IMR-90 (cell line): Measurements from ENCODE around the gene TANGO6. TPM values are rescaled to one million over a fixed set of nuclear protein-coding genes. Genes with fewer than 3 reads are reported as not detected.

Experiments used
- ATAC-seq: fragments of 200-7000 bp; cut with Tn5 transposase; 2 replicates; pipeline ENCODE4 v1.9.1; 2020; ENCODE audit warnings: low read depth, mild to moderate bottlenecking, moderate library complexity
- BruUV-seq: library from RNA; stranded (reverse); fragments of 400-500 nt; replicated peaks from 2 replicates; lab custom pipeline; 2021; lab: Mats Ljungman, UMichigan
- CTCF ChIA-PET: fragments of 300-600 bp; formaldehyde crosslinking; extraction: SDS; loops from one replicate; lab custom pipeline; 2021; ENCODE audit warnings: antibody characterized with exemption; lab: Yijun Ruan, JAX
- POLR2A ChIA-PET: fragments of 300-600 bp; sonication (Branson Sonifier 250); formaldehyde crosslinking; loops from one replicate; lab custom pipeline; 2022; ENCODE audit warnings: antibody characterized with exemption; ENCODE audit not compliant: unreplicated experiment; lab: Charles Lee
- DNase-seq: peaks from one replicate; pipeline ENCODE4 v3.0.0; 2013
- H2AFZ ChIP-seq: replicated peaks from 2 replicates; pipeline ENCODE3; 2013; ENCODE audit warnings: low read length, mild to moderate bottlenecking; ENCODE audit not compliant: poor library complexity
- H2AK5ac ChIP-seq: 2 replicates; pipeline ENCODE4 v1.6.1; 2013; ENCODE audit warnings: low read depth, low read length, inconsistent platforms
- H2AK9ac ChIP-seq: replicated peaks from 2 replicates; pipeline ENCODE3; 2013; ENCODE audit warnings: mild to moderate bottlenecking, low read depth, low read length, moderate library complexity; ENCODE audit not compliant: poor library complexity
- H2BK120ac ChIP-seq: 2 replicates; pipeline ENCODE4 v1.6.1; 2013; ENCODE audit warnings: low read depth, low read length, inconsistent platforms
- H2BK15ac ChIP-seq: 3 replicates; pipeline ENCODE4 v1.6.1; 2013; ENCODE audit warnings: low read depth, low read length, inconsistent platforms
- H2BK20ac ChIP-seq: 2 replicates; pipeline ENCODE4 v1.6.1; 2013; ENCODE audit warnings: low read depth, mild to moderate bottlenecking, inconsistent platforms, low read length, moderate library complexity
- H2BK5ac ChIP-seq: 2 replicates; pipeline ENCODE4 v1.6.1; 2013; ENCODE audit warnings: mild to moderate bottlenecking, low read depth, low read length, inconsistent platforms; ENCODE audit not compliant: poor library complexity, severe bottlenecking
- H3K14ac ChIP-seq: replicated peaks from 2 replicates; pipeline ENCODE4 v1.6.1; 2013; ENCODE audit warnings: low read depth, low read length, inconsistent platforms
- H3K18ac ChIP-seq: 2 replicates; pipeline ENCODE4 v1.6.1; 2013; ENCODE audit warnings: low read depth, low read length, control low read depth
- H3K23ac ChIP-seq: 2 replicates; pipeline ENCODE4 v1.6.1; 2013; ENCODE audit warnings: low read depth, low read length, inconsistent platforms
- H3K27ac ChIP-seq: 2 replicates; pipeline ENCODE4 v1.5.1; 2013; ENCODE audit warnings: mild to moderate bottlenecking, control low read depth, low read length; ENCODE audit not compliant: insufficient read depth
- H3K27me3 ChIP-seq: 2 replicates; pipeline ENCODE4 v1.6.1; 2013; ENCODE audit warnings: low read length; ENCODE audit not compliant: control insufficient read depth, insufficient read depth
- H3K36me3 ChIP-seq: 2 replicates; pipeline ENCODE4 v1.6.1; 2013; ENCODE audit warnings: low read length, mixed read lengths; ENCODE audit not compliant: control insufficient read depth, insufficient read depth
- H3K4ac ChIP-seq: 2 replicates; pipeline ENCODE4 v1.6.1; 2013; ENCODE audit warnings: low read depth, low read length, inconsistent platforms
- H3K4me1 ChIP-seq: 2 replicates; pipeline ENCODE4 v1.6.1; 2013; ENCODE audit warnings: low read length, mixed read lengths; ENCODE audit not compliant: control insufficient read depth, insufficient read depth
- H3K4me2 ChIP-seq: 2 replicates; pipeline ENCODE4 v1.6.1; 2013; ENCODE audit warnings: low read depth, mild to moderate bottlenecking, control low read depth, low read length, moderate library complexity
- H3K4me3 ChIP-seq: 2 replicates; pipeline ENCODE4 v1.5.1; 2013; ENCODE audit warnings: low read depth, mild to moderate bottlenecking, control low read depth, low read length, moderate library complexity; ENCODE audit not compliant: insufficient read depth
- H3K56ac ChIP-seq: 2 replicates; pipeline ENCODE4 v1.6.1; 2013; ENCODE audit warnings: low read length, inconsistent platforms; ENCODE audit not compliant: insufficient read depth; ENCODE audit errors: extremely low read depth
- H3K79me1 ChIP-seq, 2 experiments: 2 replicates each; pipeline ENCODE4 v1.6.1; 2013; ENCODE audit warnings: low read length in 2 of 2, inconsistent platforms in 1 of 2, low read depth in 1 of 2
- H3K9ac ChIP-seq: 2 replicates; pipeline ENCODE4 v1.6.1; 2013; ENCODE audit warnings: low read depth, low read length, control low read depth
- H3K9me1 ChIP-seq: 2 replicates; pipeline ENCODE4 v1.6.1; 2013; ENCODE audit warnings: low read length, inconsistent platforms; ENCODE audit not compliant: insufficient read depth
- H3K9me3 ChIP-seq: 2 replicates; pipeline ENCODE4 v1.6.1; 2013; ENCODE audit warnings: low read length; ENCODE audit not compliant: control insufficient read depth, insufficient read depth
- H4K20me1 ChIP-seq: 2 replicates; pipeline ENCODE4 v1.6.1; 2013; ENCODE audit warnings: low read length, inconsistent platforms; ENCODE audit not compliant: insufficient read depth
- H4K5ac ChIP-seq: 2 replicates; pipeline ENCODE4 v1.6.1; 2013; ENCODE audit warnings: mild to moderate bottlenecking, low read depth, low read length, control low read depth
- H4K8ac ChIP-seq, 2 experiments: 2 replicates each; pipeline ENCODE4 v1.6.1; 2013; ENCODE audit warnings: low read depth in 2 of 2, low read length in 2 of 2, control low read depth in 1 of 2, inconsistent platforms in 1 of 2
- H4K91ac ChIP-seq: 2 replicates; pipeline ENCODE4 v1.6.1; 2013; ENCODE audit warnings: low read depth, low read length, inconsistent platforms; ENCODE audit not compliant: insufficient read depth
- BHLHE40 ChIP-seq: fragments of 150-350 bp; IDR thresholded peaks from 2 replicates; pipeline ENCODE4 v1.6.1; 2016; ENCODE audit warnings: mild to moderate bottlenecking, low read depth, low read length
- CEBPB ChIP-seq: IDR thresholded peaks from 2 replicates; pipeline ENCODE4 v1.6.1; 2012; ENCODE audit warnings: low read depth, low read length, improper control_type of control experiment
- CTCF ChIP-seq: conservative IDR thresholded peaks from 2 replicates; pipeline ENCODE4 v1.5.1; 2012; ENCODE audit warnings: mild to moderate bottlenecking, low read depth, low read length, improper control_type of control experiment
- MAFK ChIP-seq: IDR thresholded peaks from 2 replicates; pipeline ENCODE4 v1.6.1; 2012; ENCODE audit warnings: low read depth, low read length, improper control_type of control experiment
- MAZ ChIP-seq: IDR thresholded peaks from 2 replicates; pipeline ENCODE4 v1.6.1; 2012; ENCODE audit warnings: low read depth, mild to moderate bottlenecking, low read length, improper control_type of control experiment, moderate library complexity, borderline replicate concordance
- POLR2A ChIP-seq: IDR thresholded peaks from 2 replicates; pipeline ENCODE4 v1.6.1; 2012; ENCODE audit warnings: mild to moderate bottlenecking, low read depth, low read length
- RAD21 ChIP-seq: IDR thresholded peaks from 2 replicates; pipeline ENCODE4 v1.6.1; 2012; ENCODE audit warnings: low read length, improper control_type of control experiment
- RCOR1 ChIP-seq: IDR thresholded peaks from 2 replicates; pipeline ENCODE4 v1.6.1; 2012; ENCODE audit warnings: mild to moderate bottlenecking, low read length, improper control_type of control experiment; ENCODE audit not compliant: insufficient replicate concordance
- RFX5 ChIP-seq: IDR thresholded peaks from 2 replicates; pipeline ENCODE4 v1.8.0; 2012; ENCODE audit warnings: low read depth, mild to moderate bottlenecking, low read length, moderate library complexity
- WGBS, 2 experiments: methylation state at CpG; one replicate each; pipeline versions ENCODE4 v1.1.5 to v1.1.7; 2013; ENCODE audit warnings: missing lambda C conversion rate in 2 of 2; ENCODE audit not compliant: insufficient read length in 1 of 2; ENCODE audit errors: extremely low coverage in 2 of 2; 5-methylcytosine and 5-hydroxymethylcytosine counted together
- dilution Hi-C: fragments of 300-500 bp; cut with HindIII; formaldehyde crosslinking; loops from one replicate; pipeline ENCODE4 v1.14.3; 2018; ENCODE audit warnings: low sequenced_read_pairs; ENCODE audit not compliant: unreplicated experiment
- in situ Hi-C: fragments of 300-500 bp; cut with MboI; formaldehyde crosslinking; loops from 3 replicates; pipeline ENCODE4 v1.14.3; 2019; ENCODE audit warnings: low sequenced_read_pairs, inconsistent platforms, mixed read lengths
- intact Hi-C: fragments of 100-400 bp; cut with micrococcal nuclease; formaldehyde crosslinking; loops from 2 replicates; pipeline ENCODE4 v1.10.0; 2022
- polyA plus RNA-seq, 3 experiments: library from polyadenylated mRNA; depleted of rRNA; stranded (reverse); fragments of >200 nt; gene quantifications; 2 replicates each; pipeline ENCODE4 v1.2.3, GENCODE V29; 2012; ENCODE audit warnings: low replicate concordance in 1 of 3
- total RNA-seq: library from RNA; depleted of rRNA; stranded (reverse); fragments of >200 nt; gene quantifications from 2 replicates; pipeline ENCODE4 v1.2.3, GENCODE V29; 2012
- TF ChIP-seq, protein P1 (sequence below): fragments of 150-350 bp; IDR thresholded peaks from 2 replicates; pipeline ENCODE4 v1.6.1; 2016; ENCODE audit warnings: low read depth, mild to moderate bottlenecking, low read length, moderate library complexity, borderline replicate concordance

The TANGO6 gene
- total and polyA plus RNA-seq, 2 of the 4 experiments (the other 2 are of a cell fraction) = 6.7 to 22.4 TPM

DNA sequence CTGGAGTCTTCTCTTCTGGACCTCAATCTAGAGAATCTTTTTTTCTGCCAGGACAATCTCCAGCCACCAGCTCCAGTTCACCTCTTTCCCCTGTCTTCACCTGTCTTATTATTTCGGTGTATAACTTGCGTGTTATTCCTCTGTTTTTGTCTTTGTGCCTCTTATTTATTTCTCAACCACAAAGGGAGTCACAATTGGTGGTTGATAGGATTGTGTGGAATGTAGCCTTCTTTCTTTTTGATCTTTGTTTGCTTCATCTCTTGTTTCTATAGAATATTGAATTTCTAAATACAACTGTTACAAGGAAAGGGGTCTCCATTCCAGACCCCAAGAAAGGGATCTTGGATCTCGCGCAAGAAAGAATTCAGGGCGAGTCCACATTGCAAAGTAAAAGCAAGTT, 226.2 kb downstream of the TANGO6 start:
- intact Hi-C loops = no loop called here

More for the DNA sequence above, 226.2 kb downstream of the TANGO6 start:
- WGBS, 2 experiments = no CpG with 5 or more reads among the region's 5 CpGs
- Histone ChIP-seq H3K18ac (no peak overlapping the region), H3K9me1 (peaks cover 9% of the 10 kb centered on the region; the same call in 1 of the 2 replicates), H3K4me3 (no peak overlapping the region), H3K9ac (no peak overlapping the region), H3K4me1 (peaks cover 9% of the 10 kb centered on the region), H4K8ac (no peak overlapping the region), H3K23ac (no peak overlapping the region), H2BK20ac (no peak overlapping the region), H2BK5ac (no peak overlapping the region), H2BK120ac (no peak overlapping the region), H2AFZ (no peak overlapping the region), H3K9me3 (no peaks in the 10 kb centered on the region), H3K36me3 (no peaks in the 10 kb centered on the region), H3K27me3 (no peaks in the 10 kb centered on the region), H3K56ac (no peak overlapping the region), H3K4ac (no peak overlapping the region), H2AK5ac (no peak overlapping the region), H4K5ac (no peak overlapping the region), H2AK9ac (no peak overlapping the region), H3K27ac (no peak overlapping the region), H4K91ac (no peak overlapping the region), H3K79me1 (no peaks in the 10 kb centered on the region; a peak in 2 of 4 replicates), H4K20me1 (no peaks in the 10 kb centered on the region), H3K14ac (no peak overlapping the region), H2BK15ac (no peak overlapping the region), H3K4me2 (no peak overlapping the region)
- TF ChIP-seq MAFK (no peak), RAD21 (no peak), CEBPB (no peak), CTCF (no peak), BHLHE40 (no peak), RFX5 (no peak), POLR2A (no peak), MAZ (no peak), RCOR1 (no peak)
- TF ChIP-seq, protein P1, sequence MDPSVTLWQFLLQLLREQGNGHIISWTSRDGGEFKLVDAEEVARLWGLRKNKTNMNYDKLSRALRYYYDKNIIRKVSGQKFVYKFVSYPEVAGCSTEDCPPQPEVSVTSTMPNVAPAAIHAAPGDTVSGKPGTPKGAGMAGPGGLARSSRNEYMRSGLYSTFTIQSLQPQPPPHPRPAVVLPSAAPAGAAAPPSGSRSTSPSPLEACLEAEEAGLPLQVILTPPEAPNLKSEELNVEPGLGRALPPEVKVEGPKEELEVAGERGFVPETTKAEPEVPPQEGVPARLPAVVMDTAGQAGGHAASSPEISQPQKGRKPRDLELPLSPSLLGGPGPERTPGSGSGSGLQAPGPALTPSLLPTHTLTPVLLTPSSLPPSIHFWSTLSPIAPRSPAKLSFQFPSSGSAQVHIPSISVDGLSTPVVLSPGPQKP = no peak
- BruUV-seq = no TSS peak
- in situ Hi-C loops (no loop called here), dilution Hi-C loops (no loop called here)
- no peak for ATAC-seq
- DNase-seq = no peak
- ChIA-PET POLR2A (no interaction called here), CTCF (no interaction called here)
